AG09309 (cell line): Measurements from ENCODE around the gene ZFYVE28.

Experiments used
- DNase-seq: peaks from one replicate; pipeline ENCODE4 v3.0.0-alpha.2; 2010; ENCODE audit warnings: low read depth
- H3K4me3 ChIP-seq: 2 replicates; pipeline ENCODE4 v1.5.1; 2011; ENCODE audit warnings: mild to moderate bottlenecking, low read depth, low read length, moderate library complexity; ENCODE audit not compliant: control insufficient read depth
- CTCF ChIP-seq: IDR thresholded peaks from 2 replicates; pipeline ENCODE4 v1.5.1; 2011; ENCODE audit warnings: mild to moderate bottlenecking, low read depth, low read length, inconsistent platforms; ENCODE audit not compliant: insufficient read depth, control insufficient read depth; ENCODE audit errors: missing control alignments

ZFYVE28 gene

GRCh38 chr4:2418650-2419571 is 466 bp upstream of the ZFYVE28 start, which contains the start of gene CFAP99:
CFAP99 (plus strand) TSS chr4:2418955.
- peak; percentile 6 for TF ChIP-seq CTCF
- peak; percentile 64 for DNase-seq
- H3K4me3 ChIP-seq = peak within 1 kb of the TSS; percentile 59

GRCh38 chr4:2417226-2417764 is 1.1 kb downstream of the ZFYVE28 start:
- no peak for TF ChIP-seq CTCF
- H3K4me3 ChIP-seq = peak overlapping the region; percentile 59
- DNase-seq = no peak

GRCh38 chr4:2416564-2417225 is 1.8 kb downstream of the ZFYVE28 start:
- no peak for DNase-seq
- peak overlapping the region; percentile 44 for H3K4me3 ChIP-seq
- TF ChIP-seq CTCF = no peak

- no peak for TF ChIP-seq CTCF
- peak overlapping the region; percentile 44 for H3K4me3 ChIP-seq
- DNase-seq = no peak
These were observed 2.4 kb downstream of the ZFYVE28 start for GRCh38 chr4:2415881-2416563.

- no peak overlapping the region for H3K4me3 ChIP-seq
- DNase-seq = no peak
- no peak for TF ChIP-seq CTCF
These were observed 3.2 kb downstream of the ZFYVE28 start for GRCh38 chr4:2415213-2415612.
